HG02970 (cell line): Measurements from ENCODE around the gene HRCT1.
"Not testable (repeated sequence)": the region's sequence is repeated elsewhere in the genome, so short reads cannot be mapped to it uniquely, and the experiment has no call there.

Experiments used
- ATAC-seq: cut with Tn5 transposase; IDR thresholded peaks from one replicate; pipeline ENCODE4 v1.9.1; 2021; ENCODE audit warnings: mild to moderate bottlenecking, moderate library complexity, moderate number of reproducible peaks; ENCODE audit not compliant: unreplicated experiment, low FRiP score

Gene HRCT1

DNA sequence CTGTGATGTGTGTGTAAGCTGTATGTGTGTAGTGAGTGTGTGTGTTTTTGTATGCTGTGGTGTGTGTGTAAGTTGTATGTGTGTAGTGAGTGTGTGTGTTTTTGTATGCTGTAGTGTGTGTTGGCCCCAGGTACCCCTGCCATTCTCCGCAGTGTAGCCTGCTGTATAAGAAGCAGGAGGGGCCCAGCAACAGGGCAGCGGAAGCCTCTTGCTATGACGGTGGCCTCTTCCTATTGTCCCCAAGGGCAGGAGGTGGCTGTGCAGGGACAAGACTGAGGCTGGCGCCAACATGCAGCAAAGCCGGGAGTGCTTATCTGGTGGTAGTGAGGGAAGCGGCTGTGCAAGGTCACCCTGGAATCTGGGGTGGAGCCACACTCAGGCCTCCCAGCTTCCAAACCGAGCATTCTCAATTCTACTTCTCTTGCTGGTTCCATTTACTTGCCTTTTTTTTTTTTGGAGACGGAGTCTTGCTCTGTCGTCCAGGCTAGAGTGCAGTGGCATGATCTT is 8.4 kb downstream of the HRCT1 start:
- no peak for ATAC-seq

DNA sequence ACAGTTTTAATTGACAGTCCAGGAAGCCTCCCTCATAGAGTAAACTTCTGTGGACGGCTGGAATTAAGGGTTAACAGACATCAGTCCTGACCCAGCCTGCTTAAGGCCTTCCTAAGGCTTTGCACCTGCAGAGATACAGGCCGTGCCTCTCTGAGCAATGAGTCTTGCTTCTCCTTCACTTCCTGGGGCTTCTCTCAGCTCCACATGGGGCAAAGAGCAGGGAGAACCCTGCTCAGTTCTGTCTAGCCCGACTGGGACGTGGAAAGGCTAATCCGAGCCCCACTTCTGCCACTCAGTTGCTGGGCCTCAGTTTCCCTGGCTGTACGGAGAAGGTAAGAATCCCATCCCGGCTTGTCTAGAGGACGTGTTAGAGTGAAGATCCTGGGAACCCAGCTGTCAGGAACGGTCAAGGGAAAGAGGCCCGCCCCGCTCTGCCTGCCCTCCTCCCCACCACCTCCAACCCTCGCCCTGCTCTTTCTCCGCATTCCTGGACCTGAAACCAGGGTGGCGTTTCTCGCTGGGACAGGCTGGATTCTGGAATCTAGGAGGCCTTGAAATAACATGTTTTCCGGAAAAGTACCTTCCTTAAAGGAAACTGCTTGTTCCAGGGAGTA is 9.8 kb downstream of the HRCT1 start:
- no peak for ATAC-seq

DNA sequence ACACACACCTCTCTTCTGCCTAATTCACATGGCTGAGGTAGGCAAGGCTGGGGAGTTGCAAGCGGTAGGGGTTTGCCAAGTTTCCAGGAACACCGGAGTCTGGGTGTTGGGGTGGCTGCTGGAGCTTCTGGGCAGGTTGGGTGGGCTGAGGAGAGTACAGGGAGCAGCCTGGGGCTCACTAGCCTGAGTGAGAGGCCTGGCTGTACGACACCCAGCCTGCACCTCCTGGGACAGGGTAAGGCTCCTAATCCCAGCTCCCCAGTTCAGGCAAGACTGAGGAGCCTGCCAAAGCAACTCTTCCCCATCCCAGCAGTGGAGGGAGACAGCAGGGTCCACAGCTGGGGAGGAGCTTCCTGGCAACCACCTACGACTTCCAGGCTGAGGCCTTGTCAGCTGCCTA is 11.3 kb downstream of the HRCT1 start:
- no peak for ATAC-seq

DNA sequence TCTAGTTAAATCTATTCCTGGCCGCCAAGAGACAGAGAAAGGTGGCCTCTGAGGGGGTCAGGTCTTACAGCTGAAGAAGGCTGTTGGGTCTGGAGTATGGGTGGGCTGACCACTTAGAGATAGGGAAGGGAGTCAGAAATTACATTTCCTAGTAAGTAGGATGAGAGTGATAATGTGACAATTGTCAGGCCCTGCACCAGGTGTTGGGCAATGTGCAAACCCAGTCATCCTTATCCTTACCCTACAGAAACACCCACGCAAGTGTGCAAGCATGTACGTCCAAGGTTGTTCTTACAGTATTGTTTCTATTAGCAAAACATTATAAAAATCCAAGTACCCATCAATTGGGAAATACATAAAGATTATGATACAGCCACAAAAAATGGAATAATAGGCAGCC is 12.8 kb downstream of the HRCT1 start:
- no peak for ATAC-seq

DNA sequence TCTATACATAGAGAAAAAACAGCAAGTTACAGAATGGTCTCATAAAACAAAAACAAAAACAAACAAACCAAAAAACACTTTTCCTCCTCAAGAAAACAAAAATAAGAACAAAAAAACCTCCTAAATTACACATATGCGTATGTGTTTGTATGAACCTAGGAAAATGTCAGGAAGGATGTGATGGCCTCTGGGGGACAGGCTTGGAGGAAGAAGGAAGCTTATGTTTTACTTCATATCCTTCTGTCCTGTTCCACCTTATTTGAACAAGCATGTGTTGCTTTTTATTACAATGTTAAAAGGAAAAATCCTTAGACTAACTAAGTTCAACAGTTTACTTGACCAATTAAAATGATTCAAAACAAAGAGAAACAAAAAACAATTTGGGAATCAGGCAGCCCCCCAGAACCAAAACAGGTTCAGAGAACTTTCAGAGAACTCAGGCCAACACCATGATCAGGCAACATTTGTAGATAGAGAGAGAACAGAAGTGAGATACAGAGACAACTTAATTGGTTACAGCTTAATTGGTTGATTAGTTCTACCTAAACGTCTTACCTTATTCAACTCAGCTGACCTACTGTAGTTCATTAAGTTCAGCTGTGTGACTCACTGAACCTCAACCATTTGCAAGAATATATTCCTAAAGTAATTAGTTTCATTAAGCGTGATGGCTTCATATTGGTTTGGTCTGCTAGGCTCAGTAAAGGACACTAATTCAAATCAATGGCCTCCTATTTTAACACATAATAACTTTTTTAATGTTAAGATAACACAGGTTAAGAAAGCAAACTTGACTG is 13.4 kb downstream of the HRCT1 start:
- ATAC-seq, result no peak

DNA sequence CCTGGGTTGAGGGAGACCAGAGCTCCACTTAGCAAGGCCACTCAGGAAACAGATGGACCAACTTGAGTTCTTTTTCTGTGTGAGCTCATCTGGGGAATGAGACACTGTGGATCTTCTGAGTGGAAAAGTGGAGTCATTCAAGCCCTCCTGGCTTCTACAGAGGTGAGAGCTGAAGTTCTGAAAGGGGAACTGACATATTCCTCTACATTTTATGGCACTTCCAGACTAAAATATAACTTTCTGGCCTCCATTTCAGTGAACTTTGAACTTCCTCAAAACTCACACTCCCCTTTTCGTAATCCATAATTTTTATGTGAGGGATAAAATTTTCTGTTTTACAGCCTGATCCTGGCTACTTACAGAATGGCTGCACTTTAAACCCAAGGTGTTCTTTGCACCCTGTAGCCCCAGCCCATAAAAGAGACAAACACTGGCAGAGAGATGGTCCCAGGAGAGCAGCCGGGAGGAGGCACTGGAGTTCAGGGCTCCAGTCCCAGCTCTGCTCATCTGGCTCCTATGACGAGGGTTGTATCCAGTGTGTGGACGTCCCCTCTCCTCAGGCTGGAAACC is 14.1 kb downstream of the HRCT1 start:
- ATAC-seq, result no peak

DNA sequence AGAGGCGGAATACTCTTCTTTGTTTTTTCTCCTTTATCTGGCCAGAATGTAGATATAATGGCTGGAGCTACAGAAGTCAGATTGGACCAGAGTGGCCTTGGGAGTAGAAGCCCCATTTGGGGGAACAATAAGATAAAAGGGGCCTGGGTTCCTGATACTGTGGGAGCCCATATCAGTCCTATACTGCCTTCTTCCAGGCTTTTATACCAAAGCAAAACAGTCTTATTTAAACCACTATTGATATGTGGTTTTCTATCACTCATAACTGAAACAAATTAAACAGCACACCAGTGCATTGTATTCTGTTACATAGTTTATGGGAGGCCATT is 17.6 kb downstream of the HRCT1 start:
- no peak for ATAC-seq

DNA sequence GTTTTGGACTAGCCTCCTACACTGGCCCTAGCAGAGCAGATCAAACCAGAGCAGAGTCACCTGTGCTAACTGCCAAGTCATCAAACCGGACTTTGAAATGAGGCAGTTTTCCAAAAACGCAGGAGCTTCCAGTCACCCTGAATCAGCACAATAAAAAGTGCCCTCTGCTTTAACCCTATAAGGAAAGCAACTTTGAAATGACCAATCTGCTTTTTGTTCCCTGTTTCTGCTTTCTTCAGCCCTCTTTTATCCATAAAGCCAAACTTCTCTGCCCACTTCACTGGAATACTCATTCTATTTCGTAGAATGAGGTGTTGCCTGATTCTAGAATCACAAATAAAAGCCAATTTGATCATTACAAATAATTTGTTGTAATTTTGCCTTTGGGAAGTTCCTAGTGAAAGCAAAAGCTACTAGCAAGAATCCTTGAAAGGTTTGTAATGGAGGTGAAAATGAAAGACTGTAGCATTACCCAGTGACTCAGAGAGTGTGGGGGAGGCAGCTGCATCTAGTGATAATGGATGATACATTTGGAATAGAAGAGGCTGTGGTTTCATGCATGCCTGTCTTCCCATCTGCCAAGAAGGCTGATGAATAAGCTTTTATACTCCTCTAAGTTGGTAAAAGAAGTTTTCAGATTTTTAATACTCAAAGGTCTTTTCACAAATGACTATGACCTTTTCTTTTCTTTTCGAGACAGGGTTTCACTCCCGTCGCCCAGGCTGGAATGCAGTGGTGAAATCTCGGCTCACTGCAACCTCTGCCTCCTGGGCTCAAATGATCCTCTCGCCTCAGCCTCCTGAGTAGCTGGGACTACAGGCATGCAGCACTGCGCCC is 18.1 kb downstream of the HRCT1 start:
- ATAC-seq, result no peak

DNA sequence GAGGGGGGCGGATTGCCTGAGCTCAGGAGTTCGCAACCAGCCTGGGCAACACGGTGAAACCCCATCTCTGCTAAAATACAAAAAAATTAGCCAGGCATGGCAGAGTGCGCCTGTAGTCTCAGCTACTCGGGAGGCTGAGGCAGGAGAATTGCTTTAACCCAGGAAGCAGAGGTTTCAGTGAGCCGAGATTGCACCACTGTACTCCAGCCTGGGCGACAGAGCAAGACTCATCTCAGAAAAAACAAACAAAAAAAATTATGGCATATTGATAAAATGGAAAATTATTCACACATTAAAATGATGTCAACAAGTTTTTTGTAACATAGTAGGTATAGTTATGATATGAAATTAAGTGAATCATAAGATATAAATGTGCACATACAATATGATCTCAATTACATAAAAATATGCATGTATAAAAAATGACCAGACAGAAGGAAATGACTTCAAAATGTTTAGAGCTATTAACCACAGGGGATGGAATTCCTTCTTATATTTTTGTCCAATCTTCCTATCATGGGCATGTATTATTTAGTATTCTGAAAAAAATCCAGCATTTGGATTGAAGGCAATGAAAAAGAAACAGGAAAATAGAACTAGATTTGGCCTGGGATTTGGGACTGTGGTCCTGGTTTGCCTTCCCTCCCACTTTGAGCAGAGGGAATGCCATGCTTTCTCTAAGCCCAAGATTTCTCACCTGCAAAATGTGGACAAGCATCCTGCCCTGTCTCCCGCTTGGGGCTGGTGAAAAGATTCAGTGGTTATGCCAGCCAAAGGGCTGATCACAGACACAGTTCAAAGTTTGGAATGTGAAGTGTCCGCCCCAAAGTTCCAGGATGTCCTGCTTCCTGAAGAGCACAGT is 22.8 kb downstream of the HRCT1 start:
- no peak for ATAC-seq

DNA sequence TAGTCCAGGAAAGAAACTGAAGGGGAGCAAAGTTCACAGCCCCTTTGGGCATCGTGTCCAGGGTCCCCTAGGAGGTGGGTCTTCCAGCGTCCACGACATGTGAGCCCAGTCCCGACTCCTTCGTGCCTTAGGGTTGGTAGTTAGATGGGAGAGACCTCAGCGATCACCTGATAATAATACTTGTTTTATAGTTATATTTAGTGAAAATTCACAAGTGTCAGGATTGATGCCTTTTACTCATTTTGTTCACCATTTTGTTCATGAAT is 23.4 kb downstream of the HRCT1 start:
- no peak for ATAC-seq

DNA sequence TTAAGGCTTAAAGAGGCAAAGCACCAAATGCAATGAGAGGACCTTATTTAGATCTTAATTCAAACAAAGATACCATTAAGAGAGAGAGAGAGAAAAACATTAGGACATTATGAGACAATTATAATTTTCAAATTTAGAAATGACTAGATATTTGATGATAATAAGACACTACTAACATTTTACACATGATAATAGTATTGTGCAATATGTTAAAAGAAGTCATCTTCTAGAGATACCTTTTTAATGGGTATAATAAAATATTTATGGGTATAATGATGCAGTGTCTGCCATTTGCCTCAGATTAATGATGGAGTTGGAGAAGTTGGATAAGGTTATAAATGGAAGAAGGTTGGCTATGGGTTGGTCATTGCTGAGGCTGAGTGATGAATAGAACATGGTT is 24.5 kb downstream of the HRCT1 start:
- ATAC-seq, result no peak

DNA sequence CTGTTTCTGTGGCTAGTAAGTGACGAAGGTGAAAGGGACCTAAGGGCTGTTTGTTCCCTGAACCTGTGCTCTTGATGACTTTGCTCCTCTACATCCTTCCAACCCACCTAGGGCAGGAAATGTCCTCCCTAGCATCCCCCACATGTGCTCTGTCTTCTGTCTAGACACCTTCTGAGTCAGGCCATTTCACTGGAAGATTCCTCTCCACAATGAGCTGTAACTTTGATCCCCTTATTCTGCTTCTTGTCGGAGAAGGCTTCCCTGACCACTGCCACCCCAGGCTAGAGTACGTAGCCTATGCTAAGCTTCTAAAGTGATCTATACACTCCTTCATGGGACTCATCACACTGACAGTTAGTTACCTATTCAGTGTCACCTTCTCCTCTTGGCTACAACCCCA is 25.0 kb downstream of the HRCT1 start:
- no peak for ATAC-seq

DNA sequence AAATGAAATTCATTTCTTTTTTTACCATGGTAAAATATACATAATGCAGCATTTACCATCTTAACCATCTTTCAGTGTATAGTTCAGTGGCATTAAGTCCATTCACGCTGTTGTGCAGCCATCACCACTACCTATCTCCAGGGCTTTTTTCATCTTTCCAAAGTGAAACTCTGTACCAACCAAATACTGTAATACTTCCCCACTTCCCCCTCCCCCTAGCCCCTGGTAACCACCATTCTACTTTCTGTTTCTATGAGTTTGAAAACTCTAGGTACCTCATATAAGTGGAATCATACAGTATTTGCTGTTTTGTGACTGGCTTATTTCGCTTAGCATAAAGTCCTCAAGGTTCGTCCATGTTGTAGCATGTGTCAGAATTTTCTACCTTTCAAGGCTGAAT is 26.7 kb downstream of the HRCT1 start:
- no peak for ATAC-seq

DNA sequence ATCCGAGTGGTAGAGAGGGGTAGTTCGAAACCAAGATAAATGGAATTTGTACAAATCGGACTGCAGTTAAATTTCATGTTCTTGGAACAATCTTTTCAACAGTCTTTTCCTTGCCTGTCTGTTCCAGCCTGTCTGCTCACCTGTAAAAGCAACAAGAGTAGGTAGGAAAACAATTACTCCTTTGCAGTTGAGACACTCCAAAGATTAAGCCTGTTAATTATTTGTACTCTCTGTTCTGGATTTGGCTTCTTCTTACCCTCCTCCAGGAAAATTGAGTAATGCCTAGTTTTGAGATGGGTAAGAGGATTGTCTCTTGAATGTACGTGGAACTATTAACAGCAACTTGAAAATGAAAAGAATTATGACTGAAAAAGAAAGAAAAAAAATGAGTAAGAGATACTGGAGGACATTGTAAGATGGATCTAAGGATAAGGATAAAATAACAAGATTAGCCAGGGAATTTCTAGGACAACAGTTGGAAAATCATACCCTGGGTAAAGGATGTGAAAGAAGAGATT is 27.6 kb downstream of the HRCT1 start:
- ATAC-seq, result no peak

DNA sequence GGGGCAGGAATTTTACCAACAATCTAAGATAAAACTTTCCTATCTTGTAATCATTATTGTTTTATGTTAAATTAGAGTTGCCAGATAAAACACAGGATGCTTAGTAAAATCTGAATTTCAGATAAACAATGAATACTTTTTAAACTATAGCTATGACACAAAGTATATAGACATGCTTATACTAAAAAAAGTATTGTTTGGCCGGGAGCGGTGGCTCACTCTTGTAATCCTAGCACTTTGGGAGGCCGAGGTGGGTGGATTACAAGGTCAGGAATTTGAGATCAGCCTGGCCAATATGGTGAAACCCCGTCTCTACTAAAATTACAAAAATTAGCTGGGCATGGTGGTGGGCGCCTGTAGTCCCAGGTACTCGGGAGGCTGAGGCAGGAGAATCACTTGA is 28.1 kb downstream of the HRCT1 start:
- ATAC-seq, result not testable (repeated sequence)

DNA sequence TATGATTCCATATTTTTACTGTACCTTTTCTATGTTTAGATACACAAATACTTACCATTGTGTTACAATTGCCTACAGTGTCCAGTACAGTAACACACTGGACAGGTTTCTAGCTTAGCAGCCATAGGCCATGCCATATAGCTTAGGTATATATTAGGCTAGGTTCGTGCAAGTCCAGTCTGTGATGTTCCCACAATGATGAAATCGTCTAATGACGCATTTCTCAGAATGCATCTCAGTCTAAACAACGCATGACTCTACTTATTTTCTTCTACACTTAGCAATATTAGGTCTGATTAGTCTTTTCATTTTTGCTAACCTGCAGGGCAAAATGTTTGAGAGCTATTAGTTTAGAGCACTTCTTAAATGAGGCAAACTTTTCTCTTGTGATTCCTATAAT is 29.3 kb downstream of the HRCT1 start:
- no peak for ATAC-seq

DNA sequence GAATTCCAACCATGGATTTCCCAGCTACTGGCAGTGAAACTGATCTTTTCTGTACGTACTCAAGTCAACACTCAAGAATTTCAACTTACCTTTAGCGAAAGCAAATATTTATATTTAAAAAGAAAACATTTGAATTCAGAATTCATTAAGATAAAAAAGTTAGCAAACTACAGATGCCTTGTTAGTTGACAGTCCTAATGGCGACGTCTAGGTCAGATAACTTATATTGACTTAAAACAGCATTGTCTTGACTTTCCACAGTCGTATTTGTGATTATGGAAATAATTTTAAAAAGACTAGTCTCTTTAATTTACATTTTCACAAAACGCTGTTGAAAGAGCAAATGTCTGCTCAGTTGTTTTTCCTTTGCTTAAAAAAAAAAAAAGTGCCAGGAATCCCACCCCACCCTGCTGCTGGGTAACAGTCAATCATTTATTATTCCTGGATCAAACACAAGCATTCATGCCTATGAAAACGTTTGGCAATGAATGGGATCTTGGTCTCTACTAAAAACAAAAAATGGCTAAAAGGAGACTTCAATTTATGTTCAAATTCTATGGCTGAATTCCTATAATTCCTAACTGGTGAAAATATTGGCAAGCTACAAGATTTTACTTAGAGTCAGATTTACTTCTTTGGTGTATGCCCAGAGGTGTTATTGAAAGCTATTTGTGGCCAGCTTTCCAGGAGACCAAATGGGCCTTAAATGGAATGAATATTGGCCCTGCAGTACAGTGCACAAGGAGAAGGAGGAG is 29.9 kb downstream of the HRCT1 start:
- ATAC-seq, result no peak

DNA sequence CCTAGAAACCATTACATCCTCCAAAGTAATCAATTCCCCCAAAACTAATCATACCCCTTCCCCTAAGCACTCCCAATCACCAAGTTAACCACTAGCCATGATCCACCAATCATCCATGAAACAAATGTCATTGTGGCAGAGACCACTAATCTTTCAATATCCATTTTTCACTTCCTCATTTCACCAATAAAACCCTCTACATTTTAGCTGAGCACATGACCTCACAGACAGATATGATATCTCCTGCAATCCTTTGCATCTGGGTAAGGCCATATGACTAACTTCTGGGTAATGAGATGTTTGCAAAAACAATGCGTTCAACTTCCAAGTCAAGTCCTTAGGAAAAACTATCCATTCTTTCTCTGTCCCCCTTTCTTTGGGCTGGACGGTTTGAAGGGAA is 31.2 kb downstream of the HRCT1 start:
- no peak for ATAC-seq
